ENCODE measurements around the gene CSNK1A1L.
"Not testable (repeated sequence)": the region's sequence is repeated elsewhere in the genome, so short reads cannot be mapped to it uniquely, and the experiment has no call there.

CSNK1A1L gene

GRCh38 chr13:37058910-37059847 is 46.3 kb downstream of the CSNK1A1L start, which contains the start of gene SUPT20H:
TSS of gene SUPT20H (minus strand) at chr13:37059688. CDS start at chr13:37051490, 8,198 bp downstream.
- H3K4me3 ChIP-seq (ENCODE audit: low read depth, low read length) = peak within 1 kb of the TSS; percentile 87
- CTCF ChIA-PET = interaction anchor here (0.8 to 1.4 kb wide), 6 partner anchors 10 to 581 kb away, joined by 3 to 7 read pairs (median 4); partner anchors contain the start of gene ALG5
- peak; percentile 17 for DNase-seq (ENCODE audit: low read depth, low spot score)
- POLR2A ChIA-PET = no interaction called here
- TF ChIP-seq, protein P1, sequence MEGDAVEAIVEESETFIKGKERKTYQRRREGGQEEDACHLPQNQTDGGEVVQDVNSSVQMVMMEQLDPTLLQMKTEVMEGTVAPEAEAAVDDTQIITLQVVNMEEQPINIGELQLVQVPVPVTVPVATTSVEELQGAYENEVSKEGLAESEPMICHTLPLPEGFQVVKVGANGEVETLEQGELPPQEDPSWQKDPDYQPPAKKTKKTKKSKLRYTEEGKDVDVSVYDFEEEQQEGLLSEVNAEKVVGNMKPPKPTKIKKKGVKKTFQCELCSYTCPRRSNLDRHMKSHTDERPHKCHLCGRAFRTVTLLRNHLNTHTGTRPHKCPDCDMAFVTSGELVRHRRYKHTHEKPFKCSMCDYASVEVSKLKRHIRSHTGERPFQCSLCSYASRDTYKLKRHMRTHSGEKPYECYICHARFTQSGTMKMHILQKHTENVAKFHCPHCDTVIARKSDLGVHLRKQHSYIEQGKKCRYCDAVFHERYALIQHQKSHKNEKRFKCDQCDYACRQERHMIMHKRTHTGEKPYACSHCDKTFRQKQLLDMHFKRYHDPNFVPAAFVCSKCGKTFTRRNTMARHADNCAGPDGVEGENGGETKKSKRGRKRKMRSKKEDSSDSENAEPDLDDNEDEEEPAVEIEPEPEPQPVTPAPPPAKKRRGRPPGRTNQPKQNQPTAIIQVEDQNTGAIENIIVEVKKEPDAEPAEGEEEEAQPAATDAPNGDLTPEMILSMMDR (IDR thresholded peaks at IDR 0.05; ENCODE audit: insufficient read depth, low read length, missing control alignments) = no peak

DNA sequence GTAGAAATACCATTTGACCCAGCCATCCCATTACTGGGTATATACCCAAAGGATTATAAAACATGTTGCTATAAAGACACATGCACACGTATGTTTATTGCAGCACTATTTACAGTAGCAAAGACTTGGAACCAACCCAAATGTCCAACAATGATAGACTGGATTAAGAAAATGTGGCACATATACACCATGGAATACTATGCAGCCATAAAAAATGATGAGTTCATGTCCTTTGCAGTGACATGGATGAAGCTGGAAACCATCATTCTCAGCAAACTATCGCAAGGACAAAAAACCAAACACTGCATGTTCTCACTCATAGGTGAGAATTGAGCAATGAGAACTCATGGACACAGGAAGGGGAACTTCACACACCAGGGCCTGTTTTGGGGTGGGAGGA is 49.2 kb downstream of the CSNK1A1L start:
- POLR2A ChIA-PET; DNase-seq (ENCODE audit: low read depth, low spot score); H3K4me3 ChIP-seq (ENCODE audit: low read depth, low read length): not testable (repeated sequence)
- CTCF ChIA-PET = interaction anchor here (1.0 kb wide), 1 partner anchor 56 kb away, joined by 3 read pairs; the partner anchor contains the start of gene EXOSC8

Data from AG04449 (cell line).